NCI-H510A (cell line): ENCODE data around the gene FAM151B.
A peak's percentile ranks its signal among the peaks of the same experiment; 100 is the strongest.
"Not testable (repeated sequence)": the region's sequence is repeated elsewhere in the genome, so short reads cannot be mapped to it uniquely, and the experiment has no call there.

ENCODE experiments used
- DNase-seq: peaks from one replicate; lab custom pipeline; 2025; lab: John Stamatoyannopoulos, UW

The FAM151B gene

GRCh38 chr5:80504833-80505232 is 16.9 kb downstream of the FAM151B start:
- no peak for DNase-seq

GRCh38 chr5:80507663-80508062 is 19.8 kb downstream of the FAM151B start:
- DNase-seq: no peak

- DNase-seq: no peak
Measured at GRCh38 chr5:80508844-80509243, 20.9 kb downstream of the FAM151B start.

GRCh38 chr5:80509362-80509761 is 21.5 kb downstream of the FAM151B start:
- no peak for DNase-seq

GRCh38 chr5:80516826-80517225 is 28.9 kb downstream of the FAM151B start:
- no peak for DNase-seq

GRCh38 chr5:80540691-80541090 is 52.8 kb downstream of the FAM151B start:
- DNase-seq: no peak

GRCh38 chr5:80541392-80541791 is 53.5 kb downstream of the FAM151B start:
- DNase-seq: no peak

GRCh38 chr5:80554646-80555045 is 66.7 kb downstream of the FAM151B start:
- DNase-seq: no peak

GRCh38 chr5:80555099-80555498 is 67.2 kb downstream of the FAM151B start:
- no peak for DNase-seq

GRCh38 chr5:80559244-80559643 is 71.3 kb downstream of the FAM151B start:
- no peak for DNase-seq

GRCh38 chr5:80565330-80565729 is 77.4 kb downstream of the FAM151B start:
- no peak for DNase-seq

GRCh38 chr5:80566711-80567259 is 78.9 kb downstream of the FAM151B start:
- no peak for DNase-seq

- no peak for DNase-seq
Measured at GRCh38 chr5:80568251-80568650, 80.4 kb downstream of the FAM151B start.

- DNase-seq: no peak
Measured at GRCh38 chr5:80569086-80569960, 81.4 kb downstream of the FAM151B start.

- DNase-seq: peak; percentile 42
Measured at GRCh38 chr5:80569961-80570786, 82.3 kb downstream of the FAM151B start, which contains the start of gene ANKRD34B. Gene ANKRD34B (minus strand): TSS chr5:80570280. CDS start chr5:80560019, 10,261 bp downstream.

- DNase-seq: no peak
Measured at GRCh38 chr5:80573062-80573461, 85.2 kb downstream of the FAM151B start.

- no peak for DNase-seq
Measured at GRCh38 chr5:80576383-80576782, 88.5 kb downstream of the FAM151B start.

GRCh38 chr5:80577707-80578106 is 89.8 kb downstream of the FAM151B start:
- no peak for DNase-seq

GRCh38 chr5:80579050-80579449 is 91.2 kb downstream of the FAM151B start:
- DNase-seq: no peak

- DNase-seq: not testable (repeated sequence)
Measured at GRCh38 chr5:80580291-80580690, 92.4 kb downstream of the FAM151B start.

GRCh38 chr5:80584770-80585169 is 96.9 kb downstream of the FAM151B start:
- no peak for DNase-seq

GRCh38 chr5:80588858-80589540 is 101.1 kb downstream of the FAM151B start:
- DNase-seq: no peak
